Small intestine (tissue), 7 donors: ENCODE measurements around the gene MOB3B. TPM values are rescaled to one million over a fixed set of nuclear protein-coding genes. Genes with fewer than 3 reads are reported as not detected.
A peak's percentile ranks its signal among the peaks of the same experiment; 100 is the strongest.

Experiments used
- DNase-seq, 2 donors: peaks; one replicate each; pipeline versions ENCODE4 v3.0.0 to v3.0.0-alpha.2; 2013
- FAIRE-seq: peaks from 2 replicates; lab custom pipeline; 2012; peaks lifted over from hg19 to GRCh38; lab: Jason Lieb, UNC
- H3K27ac ChIP-seq, 3 donors: one replicate each; pipeline ENCODE4 v1.5.1; 2013; ENCODE audit warnings: low read length in 2 of 3, mild to moderate bottlenecking in 2 of 3, control low read depth in 1 of 3, inconsistent platforms in 1 of 3, low read depth in 1 of 3, moderate library complexity in 1 of 3
- H3K27me3 ChIP-seq, 3 donors: one replicate each; pipeline ENCODE4 v1.6.1; 2013; ENCODE audit warnings: low read length in 3 of 3, inconsistent platforms in 1 of 3; ENCODE audit not compliant: control insufficient read depth in 3 of 3, insufficient read depth in 3 of 3
- H3K36me3 ChIP-seq, 3 donors: one replicate each; pipeline ENCODE4 v1.6.1; 2013; ENCODE audit warnings: low read length in 3 of 3, inconsistent platforms in 1 of 3, low read depth in 1 of 3, mild to moderate bottlenecking in 1 of 3, moderate library complexity in 1 of 3; ENCODE audit not compliant: control insufficient read depth in 3 of 3, insufficient read depth in 2 of 3
- H3K4me1 ChIP-seq, 3 donors: one replicate each; pipeline ENCODE4 v1.6.1; 2013; ENCODE audit warnings: low read length in 2 of 3, inconsistent platforms in 1 of 3, low read depth in 1 of 3, mild to moderate bottlenecking in 1 of 3, moderate library complexity in 1 of 3; ENCODE audit not compliant: control insufficient read depth in 3 of 3, insufficient read depth in 2 of 3
- H3K4me3 ChIP-seq, 3 donors: one replicate each; pipeline ENCODE4 v1.5.1; 2013; ENCODE audit warnings: low read length in 3 of 3, control low read depth in 1 of 3, inconsistent platforms in 1 of 3, low read depth in 1 of 3, mild to moderate bottlenecking in 1 of 3, moderate library complexity in 1 of 3
- H3K9me3 ChIP-seq, 2 donors: one replicate each; pipeline ENCODE4 v1.6.1; 2013; ENCODE audit warnings: low read depth in 1 of 2, low read length in 1 of 2; ENCODE audit not compliant: control insufficient read depth in 2 of 2, insufficient read depth in 1 of 2
- WGBS, 3 donors: extraction: QIAGEN DNeasy Blood & Tissue Kit; methylation state at CpG; one replicate each; pipeline ENCODE4 v1.1.7; 2013; 5-methylcytosine and 5-hydroxymethylcytosine counted together
- polyA plus RNA-seq, 4 donors: library from polyadenylated mRNA; stranded (reverse) in 3 of 4; unstranded in 1 of 4; fragments of 200-250 nt in 3 of 4; fragments of 120-200 nt in 1 of 4; gene quantifications; one replicate each; pipeline versions ENCODE4 v1.2.1 to v1.2.3, GENCODE V29; 2013
- donor health status: healthy with polysubstance abuse.
- donor health status: control.
- donor health status: control.
- donor health status: Bipolar disorder and iron deficiency.
- donor health status: healthy.

The MOB3B gene
- polyA plus RNA-seq, 4 donors: 16.9 to 34.9 (median 19.7) TPM

GRCh38 chr9:27554712-27555111, 25.1 kb upstream of the MOB3B start:
- H3K4me1 ChIP-seq: no peaks in the 10 kb centered on the region
- FAIRE-seq: peak; percentile 49
- WGBS, 3 donors: 92 to 97% (median 94%) methylated on average over 1 of the region's 1 CpG
- H3K9me3 ChIP-seq: no peaks in the 10 kb centered on the region
- peaks cover 0 to 11% (median 2%) of the 10 kb centered on the region in 3 donors for H3K36me3 ChIP-seq
- DNase-seq: no peak
- no peak overlapping the region for H3K4me3 ChIP-seq
- no peak overlapping the region for H3K27ac ChIP-seq
- H3K27me3 ChIP-seq: no peaks in the 10 kb centered on the region

- FAIRE-seq: peak; percentile 53
- DNase-seq: no peak
- Histone ChIP-seq H3K4me1 (no peaks in the 10 kb centered on the region), H3K9me3 (no peaks in the 10 kb centered on the region), H3K27me3 (no peaks in the 10 kb centered on the region), H3K4me3 (no peak overlapping the region), H3K36me3 (peaks cover 0 to 12% (median 2%) of the 10 kb centered on the region in 3 donors), H3K27ac (no peak overlapping the region)
- 80 to 91% (median 89%) methylated on average over 4 of the region's 4 CpGs for WGBS, 3 donors
Observed at GRCh38 chr9:27549196-27549755, 19.7 kb upstream of the MOB3B start.

- DNase-seq (peak; percentile 59 to 65), FAIRE-seq (peak; percentile 83)
- 43 to 52% (median 51%) methylated on average over 10 of the region's 10 CpGs for WGBS, 3 donors
- no peaks in the 10 kb centered on the region for H3K4me1 ChIP-seq
- H3K36me3 ChIP-seq: peaks cover 0 to 12% (median 2%) of the 10 kb centered on the region in 3 donors
- no peaks in the 10 kb centered on the region for H3K27me3 ChIP-seq
- no peaks in the 10 kb centered on the region for H3K9me3 ChIP-seq
- H3K4me3 ChIP-seq: no peak overlapping the region
- H3K27ac ChIP-seq: no peak overlapping the region
Observed at GRCh38 chr9:27548055-27548741, 18.6 kb upstream of the MOB3B start.

- 83 to 93% (median 85%) methylated on average over 3 of the region's 3 CpGs for WGBS, 3 donors
- H3K9me3 ChIP-seq: no peaks in the 10 kb centered on the region
- FAIRE-seq (no peak), DNase-seq (no peak)
- H3K27me3 ChIP-seq: no peaks in the 10 kb centered on the region
- peaks cover 0 to 9% (median 2%) of the 10 kb centered on the region in 3 donors for H3K36me3 ChIP-seq
- H3K27ac ChIP-seq: no peak overlapping the region
- no peaks in the 10 kb centered on the region for H3K4me1 ChIP-seq
- H3K4me3 ChIP-seq: no peak overlapping the region
Observed at GRCh38 chr9:27545471-27545870, 15.9 kb upstream of the MOB3B start.

GRCh38 chr9:27542508-27542907, 12.9 kb upstream of the MOB3B start:
- no peak overlapping the region for H3K4me3 ChIP-seq
- no peaks in the 10 kb centered on the region for H3K27me3 ChIP-seq
- H3K36me3 ChIP-seq: peaks cover 0 to 5% (median 0%) of the 10 kb centered on the region in 3 donors
- FAIRE-seq: no peak
- peaks cover 0 to 19% (median 0%) of the 10 kb centered on the region in 3 donors for H3K4me1 ChIP-seq
- no peak for DNase-seq
- H3K27ac ChIP-seq: no peak overlapping the region
- WGBS, 3 donors: 92 to 99% (median 94%) methylated on average over 2 of the region's 2 CpGs
- no peaks in the 10 kb centered on the region for H3K9me3 ChIP-seq

- WGBS, 3 donors: 68 to 92% (median 90%) methylated on average over 4 of the region's 4 CpGs
- DNase-seq (no peak), FAIRE-seq (no peak)
- Histone ChIP-seq H3K9me3 (no peaks in the 10 kb centered on the region), H3K36me3 (peaks cover 0 to 5% (median 0%) of the 10 kb centered on the region in 3 donors), H3K27me3 (no peaks in the 10 kb centered on the region), H3K27ac (no peak overlapping the region), H3K4me3 (no peak overlapping the region), H3K4me1 (peaks cover 0 to 19% (median 0%) of the 10 kb centered on the region in 3 donors)
Observed at GRCh38 chr9:27541740-27542139, 12.1 kb upstream of the MOB3B start.

- H3K4me1 ChIP-seq: peaks cover 0 to 28% (median 0%) of the 10 kb centered on the region in 3 donors
- no peaks in the 10 kb centered on the region for H3K9me3 ChIP-seq
- H3K4me3 ChIP-seq: no peak overlapping the region
- DNase-seq (no peak), FAIRE-seq (no peak)
- WGBS, 3 donors: 73 to 90% (median 88%) methylated on average over 1 of the region's 1 CpG
- peaks cover 0 to 8% (median 0%) of the 10 kb centered on the region in 3 donors for H3K36me3 ChIP-seq
- H3K27ac ChIP-seq: no peak overlapping the region
- H3K27me3 ChIP-seq: no peaks in the 10 kb centered on the region
Observed at GRCh38 chr9:27540502-27540901, 10.9 kb upstream of the MOB3B start.

- no peaks in the 10 kb centered on the region for H3K27me3 ChIP-seq
- no peak overlapping the region for H3K4me3 ChIP-seq
- DNase-seq (no peak), FAIRE-seq (no peak)
- 60 to 88% (median 82%) methylated on average over 5 of the region's 5 CpGs for WGBS, 3 donors
- peaks cover 0 to 28% (median 3%) of the 10 kb centered on the region in 3 donors for H3K4me1 ChIP-seq
- H3K9me3 ChIP-seq: no peaks in the 10 kb centered on the region
- H3K27ac ChIP-seq: peak overlapping the region in 2 of 3 donors; percentile 8 to 84
- H3K36me3 ChIP-seq: peaks cover 0 to 7% (median 0%) of the 10 kb centered on the region in 3 donors
Observed at GRCh38 chr9:27539479-27540441, 10.1 kb upstream of the MOB3B start.
